HG03558 (cell line): Measurements from ENCODE around the gene CCDC201.

Experiments
- ATAC-seq: cut with Tn5 transposase; IDR thresholded peaks from one replicate; pipeline ENCODE4 v1.9.1; 2021; ENCODE audit warnings: moderate number of reproducible peaks; ENCODE audit not compliant: unreplicated experiment; ENCODE audit errors: extremely low read depth

The CCDC201 gene

DNA sequence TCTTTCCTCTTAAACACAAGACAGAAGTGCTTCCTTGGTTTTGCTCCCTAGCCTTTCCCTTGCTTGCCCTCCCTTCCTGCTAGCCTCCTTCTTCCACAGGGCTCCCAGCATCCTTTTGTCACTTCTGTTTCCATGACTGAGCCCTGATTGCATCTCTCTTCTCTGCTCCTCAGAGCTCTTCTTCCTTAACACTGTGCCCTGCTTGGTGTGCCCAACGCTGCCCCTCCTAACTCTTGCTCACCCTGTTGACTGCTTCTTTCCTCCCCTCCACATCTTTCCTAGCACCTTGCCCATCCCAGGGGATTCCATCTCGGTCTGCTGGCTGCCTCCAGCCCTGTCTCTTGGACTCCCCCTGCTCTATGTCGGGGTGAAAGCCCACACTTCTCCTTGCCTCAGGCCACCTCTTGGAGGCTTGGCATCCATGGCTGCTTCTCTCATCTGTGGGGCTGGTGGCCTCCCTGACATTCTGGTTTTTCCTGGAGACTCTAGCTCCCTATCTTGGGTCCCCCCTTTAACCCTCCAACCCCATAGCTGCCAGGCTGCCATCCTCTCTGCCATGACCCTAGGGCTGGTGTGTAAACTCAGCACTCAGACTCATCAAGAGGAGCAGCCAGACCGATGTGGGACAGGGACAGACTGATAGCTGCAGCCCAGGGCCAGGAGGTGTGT, 21.2 kb upstream of the CCDC201 start:
- no peak for ATAC-seq

DNA sequence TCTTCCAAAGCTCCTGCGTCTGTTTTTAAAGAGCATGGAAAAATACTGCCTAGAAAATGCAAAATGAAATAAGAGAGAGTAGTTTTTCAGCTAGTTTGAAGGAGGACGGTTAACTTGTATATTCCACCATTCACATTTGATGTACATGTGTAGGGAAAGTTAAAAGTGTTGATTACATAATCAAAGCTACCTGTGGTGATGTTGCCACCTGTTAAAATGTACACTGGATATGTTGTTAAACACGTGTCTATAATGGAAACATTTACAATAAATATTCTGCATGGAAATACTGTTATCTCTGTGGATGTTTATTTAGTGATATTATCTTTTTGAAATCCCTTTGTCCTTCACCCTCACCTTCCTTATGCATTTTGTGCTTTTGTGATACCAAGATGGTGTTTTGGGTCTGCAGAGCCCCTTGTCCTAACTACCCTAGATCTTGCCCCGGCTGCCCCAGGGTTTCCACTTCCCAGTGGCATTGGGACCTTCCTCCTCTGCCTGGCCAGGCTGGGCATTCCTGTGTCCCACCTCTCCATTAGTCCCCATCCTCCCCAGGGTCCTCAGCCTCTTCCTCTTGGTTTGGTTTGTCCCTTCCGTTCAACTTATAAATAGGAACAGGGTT, 20.6 kb upstream of the CCDC201 start:
- ATAC-seq: no peak

- ATAC-seq: no peak
These were observed 19.6 kb upstream of the CCDC201 start for GRCh38 chr7:45892407-45893035.

GRCh38 chr7:45891462-45892402, 18.9 kb upstream of the CCDC201 start:
- no peak for ATAC-seq

DNA sequence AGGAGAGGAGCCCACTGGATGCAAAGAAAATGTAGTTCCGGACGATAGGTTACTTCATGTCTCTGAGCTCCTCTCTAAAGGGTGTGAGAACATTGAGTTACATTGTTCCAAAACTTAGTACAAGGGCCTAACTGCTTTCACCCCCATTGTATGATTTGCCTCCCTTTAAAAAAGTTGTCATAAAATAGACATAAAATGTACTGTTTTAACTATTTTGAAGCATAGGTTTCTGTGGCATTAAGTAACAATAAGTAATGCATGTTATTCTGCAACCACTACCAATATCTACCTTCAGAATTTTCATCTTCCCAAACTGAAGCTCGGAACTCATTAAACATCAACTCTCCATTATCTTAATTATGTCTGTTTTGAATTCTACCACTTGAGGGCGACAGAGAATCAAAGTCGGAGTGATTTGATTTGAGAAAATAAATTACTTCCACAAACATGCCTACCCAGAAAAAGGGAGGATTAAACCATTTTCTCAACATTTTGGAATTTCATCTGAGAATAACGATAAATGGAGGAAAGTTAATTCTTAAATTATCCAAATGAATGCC, 18.1 kb upstream of the CCDC201 start:
- ATAC-seq: no peak

DNA sequence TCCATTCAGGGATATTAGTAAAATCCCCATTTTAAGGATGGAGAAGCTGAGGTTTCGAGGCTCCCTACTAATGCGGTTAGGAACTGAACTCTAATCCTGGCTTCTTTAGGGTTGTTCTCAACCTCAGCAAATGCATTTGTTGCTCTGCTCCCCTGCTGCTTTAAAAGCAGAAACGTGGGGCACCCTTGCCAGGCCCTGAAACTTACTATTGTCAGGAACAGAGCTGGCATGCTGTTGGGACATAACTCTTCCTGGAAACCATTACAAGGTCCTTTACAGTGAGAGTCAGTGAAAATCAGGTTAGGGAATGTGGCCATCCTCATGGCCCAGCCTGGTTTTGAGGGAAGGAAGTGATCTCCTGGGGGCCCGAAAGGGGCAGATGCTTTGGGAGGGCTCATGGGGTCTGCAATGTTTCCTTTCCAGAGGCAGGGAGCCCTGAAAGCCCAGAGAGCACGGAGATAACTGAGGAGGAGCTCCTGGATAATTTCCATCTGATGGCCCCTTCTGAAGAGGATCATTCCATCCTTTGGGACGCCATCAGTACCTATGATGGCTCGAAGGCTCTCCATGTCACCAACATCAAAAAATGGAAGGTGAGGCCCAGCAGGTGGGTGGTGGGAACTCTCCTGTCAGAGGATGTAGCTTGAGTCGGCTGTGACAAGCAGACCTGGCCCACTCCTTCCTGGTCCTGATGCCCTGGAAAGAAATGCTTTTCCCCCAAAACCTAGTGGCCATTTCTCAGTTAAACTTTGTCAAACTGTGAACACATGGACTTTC, 17.4 kb upstream of the CCDC201 start:
- no peak for ATAC-seq

DNA sequence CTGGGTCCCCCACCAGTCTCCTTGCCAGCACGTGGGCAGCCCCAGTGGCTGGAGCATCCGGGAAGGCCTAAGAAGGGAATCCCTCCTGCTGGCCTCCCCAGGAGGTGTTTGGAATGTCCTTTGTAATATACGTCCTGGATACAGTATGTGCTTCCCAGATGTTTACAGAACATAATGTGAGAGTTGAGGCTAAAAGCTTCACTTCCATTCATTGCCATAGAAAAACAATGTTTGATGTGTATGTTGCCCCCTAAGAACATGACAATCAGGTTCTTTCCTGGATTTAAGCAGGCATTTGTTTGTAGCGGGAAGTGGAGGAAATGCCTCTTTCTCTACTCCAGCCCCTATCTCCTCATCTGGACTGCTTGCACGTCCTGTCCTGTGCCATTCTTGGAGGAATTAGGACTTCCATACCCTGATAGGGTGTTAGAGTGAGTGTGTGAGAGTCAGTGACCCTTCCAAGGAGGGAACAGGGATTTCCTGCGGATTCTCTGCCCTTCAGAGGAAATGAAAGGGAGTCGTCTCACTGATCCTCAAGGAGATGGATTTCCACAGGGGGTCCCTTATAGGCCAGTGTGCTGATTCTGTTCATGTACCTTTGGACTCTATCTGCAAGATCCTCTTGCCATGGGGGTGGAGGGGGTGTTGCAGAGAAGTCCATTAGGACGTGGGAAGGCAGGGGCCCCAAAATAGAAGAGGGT, 16.6 kb upstream of the CCDC201 start:
- ATAC-seq: no peak

DNA sequence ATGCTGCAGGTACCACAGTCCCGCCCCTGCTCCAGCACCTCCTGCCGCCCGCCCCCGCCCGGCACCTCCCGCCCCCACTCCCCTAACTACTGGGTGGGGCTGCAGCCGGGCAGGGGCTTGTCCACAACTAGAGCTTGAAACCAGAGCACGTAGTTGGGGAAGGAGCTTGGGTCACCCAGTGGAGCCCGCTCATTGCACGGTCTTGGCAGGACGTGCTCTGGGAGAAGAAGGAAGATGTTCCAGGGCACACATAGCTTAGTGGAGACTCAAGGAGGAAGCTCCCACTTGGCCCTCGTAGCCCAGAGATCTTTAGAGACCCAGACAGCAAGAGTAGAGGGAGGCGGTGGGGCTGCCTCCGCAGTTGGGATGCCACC, 16.1 kb upstream of the CCDC201 start:
- no peak for ATAC-seq

- ATAC-seq: no peak
These were observed 15.5 kb upstream of the CCDC201 start, which contains the start of gene IGFBP1 for GRCh38 chr7:45888185-45888992. Gene IGFBP1 (plus strand): TSS chr7:45888488. CDS start chr7:45888653, 165 bp downstream.

DNA sequence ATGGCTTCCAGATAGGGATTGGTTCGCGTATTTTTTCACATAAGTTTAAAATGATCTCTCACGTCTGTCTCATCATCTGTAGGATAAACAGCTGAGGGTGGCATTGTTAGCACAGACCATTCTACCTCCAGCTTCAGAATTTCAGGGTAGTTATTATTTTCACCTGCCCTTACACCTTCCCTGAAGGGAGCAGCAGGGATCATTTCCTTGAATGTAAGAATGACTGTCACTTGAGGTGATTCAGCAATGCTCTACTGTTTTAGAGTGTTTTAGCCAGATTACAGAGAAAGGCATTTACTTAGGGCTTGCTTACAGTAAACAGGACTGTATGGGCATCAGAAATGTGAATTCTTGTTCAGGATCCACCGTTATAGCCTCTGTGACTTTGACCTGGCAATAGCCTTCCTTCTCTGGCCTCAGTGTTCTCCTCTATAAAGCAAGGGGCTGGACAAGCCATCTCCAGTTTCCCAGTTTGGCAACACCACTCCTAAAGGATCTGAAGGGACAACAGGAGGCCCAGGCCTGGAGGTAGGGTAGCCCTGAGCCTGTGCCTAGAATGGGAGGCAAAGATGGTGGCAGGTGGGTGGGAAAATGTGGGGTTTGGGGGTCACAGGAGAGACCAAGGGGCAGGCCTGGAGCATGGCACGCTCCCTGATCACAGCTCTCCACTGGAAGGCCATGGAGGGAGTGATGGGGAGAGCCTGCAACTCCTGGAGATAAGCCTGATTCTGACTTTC, 14.2 kb upstream of the CCDC201 start:
- ATAC-seq: no peak

DNA sequence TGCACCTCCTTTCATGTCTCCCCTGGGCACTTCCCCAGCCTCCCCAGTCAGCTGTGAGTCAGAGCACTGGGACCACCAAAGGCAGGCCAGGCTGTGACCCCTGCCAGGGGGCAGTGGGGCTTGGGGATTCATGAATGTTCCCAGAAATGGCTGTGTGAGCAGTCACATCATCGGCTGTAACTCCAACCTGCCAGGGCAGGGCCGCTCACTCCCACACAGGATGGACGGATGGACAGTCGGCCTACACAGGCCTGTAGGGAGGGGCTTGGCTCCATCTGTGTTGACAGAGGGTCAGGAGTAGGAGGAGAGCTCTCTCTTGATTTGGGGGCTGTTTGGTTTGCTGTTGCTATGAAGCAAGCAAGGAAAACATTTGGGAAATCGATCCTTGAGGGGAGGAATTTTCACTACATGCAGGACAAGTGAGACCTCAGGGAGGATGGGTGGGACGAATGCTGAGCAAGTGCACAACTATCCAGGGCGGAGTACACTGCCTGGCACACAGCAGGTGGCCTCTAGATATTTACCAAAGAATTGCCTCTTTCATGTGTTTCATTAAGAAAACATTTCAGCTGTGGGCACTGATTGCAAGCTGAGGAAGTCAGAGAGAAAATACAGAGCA, 12.5 kb upstream of the CCDC201 start:
- no peak for ATAC-seq

- no peak for ATAC-seq
These were observed 11.3 kb upstream of the CCDC201 start for GRCh38 chr7:45884136-45884535.

DNA sequence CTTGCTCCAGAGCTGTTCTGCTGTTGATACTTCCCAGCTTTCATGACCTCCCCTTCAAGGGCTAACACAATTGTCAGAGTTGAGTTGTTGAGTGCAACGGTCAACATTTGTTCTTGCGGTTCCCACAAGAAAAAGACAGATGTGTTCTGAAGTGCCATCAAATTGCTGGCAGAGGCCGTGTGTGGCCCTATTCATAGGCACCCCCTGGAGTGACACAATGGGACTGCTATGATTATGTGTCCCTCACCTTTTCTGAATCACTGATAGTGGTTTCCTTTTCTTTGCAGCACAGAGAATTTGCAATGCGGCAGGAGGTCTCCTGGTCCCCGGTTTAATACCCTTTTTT, 9.6 kb upstream of the CCDC201 start:
- no peak for ATAC-seq

GRCh38 chr7:45881759-45882464, 9.0 kb upstream of the CCDC201 start:
- ATAC-seq: no peak

GRCh38 chr7:45881280-45881758, 8.4 kb upstream of the CCDC201 start:
- no peak for ATAC-seq

GRCh38 chr7:45880433-45880860, 7.6 kb upstream of the CCDC201 start:
- no peak for ATAC-seq
